Stimulated activated CD4-positive, alpha-beta T cell treated with anti-CD3 and anti-CD28 coated beads, Interleukin-12 subunit alpha, Interleukin-12 subunit beta, amount 100 ng/mL, for 48 hours (primary cell): Measurements from ENCODE around the gene EXOC6.
A peak's percentile ranks its signal among the peaks of the same experiment; 100 is the strongest.

Experiments used
- DNase-seq, 3 donors: peaks; one replicate each; pipeline ENCODE4 v3.0.0-alpha.2; 2020; ENCODE audit warnings: low read depth in 2 of 3, low spot score in 1 of 3

The EXOC6 gene, protein sequence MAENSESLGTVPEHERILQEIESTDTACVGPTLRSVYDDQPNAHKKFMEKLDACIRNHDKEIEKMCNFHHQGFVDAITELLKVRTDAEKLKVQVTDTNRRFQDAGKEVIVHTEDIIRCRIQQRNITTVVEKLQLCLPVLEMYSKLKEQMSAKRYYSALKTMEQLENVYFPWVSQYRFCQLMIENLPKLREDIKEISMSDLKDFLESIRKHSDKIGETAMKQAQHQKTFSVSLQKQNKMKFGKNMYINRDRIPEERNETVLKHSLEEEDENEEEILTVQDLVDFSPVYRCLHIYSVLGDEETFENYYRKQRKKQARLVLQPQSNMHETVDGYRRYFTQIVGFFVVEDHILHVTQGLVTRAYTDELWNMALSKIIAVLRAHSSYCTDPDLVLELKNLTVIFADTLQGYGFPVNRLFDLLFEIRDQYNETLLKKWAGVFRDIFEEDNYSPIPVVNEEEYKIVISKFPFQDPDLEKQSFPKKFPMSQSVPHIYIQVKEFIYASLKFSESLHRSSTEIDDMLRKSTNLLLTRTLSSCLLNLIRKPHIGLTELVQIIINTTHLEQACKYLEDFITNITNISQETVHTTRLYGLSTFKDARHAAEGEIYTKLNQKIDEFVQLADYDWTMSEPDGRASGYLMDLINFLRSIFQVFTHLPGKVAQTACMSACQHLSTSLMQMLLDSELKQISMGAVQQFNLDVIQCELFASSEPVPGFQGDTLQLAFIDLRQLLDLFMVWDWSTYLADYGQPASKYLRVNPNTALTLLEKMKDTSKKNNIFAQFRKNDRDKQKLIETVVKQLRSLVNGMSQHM

DNA sequence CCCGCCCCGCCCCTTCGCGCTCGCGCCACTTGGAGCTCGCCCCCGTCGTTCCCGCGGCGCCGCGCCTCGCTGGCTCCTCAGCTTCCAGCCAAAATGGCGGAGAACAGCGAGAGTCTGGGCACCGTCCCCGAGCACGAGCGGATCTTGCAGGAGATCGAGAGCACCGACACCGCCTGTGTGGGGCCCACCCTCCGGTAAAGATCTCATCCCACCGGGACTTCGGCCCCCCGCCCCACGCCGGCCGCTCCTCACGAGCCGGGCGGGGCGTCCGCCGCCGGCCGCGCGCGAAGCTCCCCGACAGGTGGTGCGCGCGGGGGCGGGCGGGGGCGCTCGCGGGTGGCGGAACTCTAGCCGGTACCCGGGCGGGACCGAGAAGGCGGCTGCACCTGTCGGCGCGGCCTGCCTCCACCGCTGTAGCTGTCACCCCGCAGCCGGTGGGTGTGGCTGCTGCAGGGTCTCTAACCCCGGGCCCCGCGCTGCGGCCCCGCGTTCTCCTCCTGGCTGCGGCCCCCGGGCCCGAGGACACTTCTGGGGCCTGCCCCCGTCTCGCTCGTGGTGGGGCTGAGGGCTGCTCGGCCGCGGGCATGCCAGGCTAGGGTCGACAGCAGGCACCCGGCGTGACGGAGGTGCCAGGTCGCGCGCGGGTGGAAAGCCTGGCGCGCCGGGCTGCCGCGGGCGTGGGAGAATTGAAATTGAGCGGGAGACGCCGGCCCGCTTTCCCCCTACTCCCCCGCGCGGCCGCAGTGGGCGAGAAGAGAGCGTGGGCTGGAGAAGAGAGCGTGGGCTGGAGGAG, at the start of gene EXOC6:
Gene EXOC6 (plus strand): TSS at position 80 of the 793 bp plus-strand sequence. CDS start 14 bp downstream, at position 94.
- DNase-seq, result peak; percentile 62 to 76 (median 75)

DNA sequence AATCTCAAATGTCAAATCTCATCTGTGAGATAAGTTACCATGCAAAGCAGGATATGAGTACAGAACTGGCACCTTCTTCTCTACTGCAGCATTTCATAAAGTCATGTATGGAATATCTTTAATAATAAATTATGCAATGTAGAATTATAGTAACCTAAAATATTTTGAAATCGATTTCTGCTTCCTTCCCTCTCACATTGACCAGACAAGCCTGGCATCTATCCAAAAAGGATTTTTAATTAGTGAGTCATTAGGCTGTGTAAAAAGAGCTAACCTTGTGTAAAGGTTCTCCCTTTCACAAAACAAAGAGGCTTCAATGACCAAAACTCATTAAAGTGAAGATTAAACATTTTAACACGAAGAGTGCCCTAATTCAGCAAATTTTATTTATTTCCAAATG, 48.8 kb upstream of the EXOC6 start:
- no peak for DNase-seq

DNA sequence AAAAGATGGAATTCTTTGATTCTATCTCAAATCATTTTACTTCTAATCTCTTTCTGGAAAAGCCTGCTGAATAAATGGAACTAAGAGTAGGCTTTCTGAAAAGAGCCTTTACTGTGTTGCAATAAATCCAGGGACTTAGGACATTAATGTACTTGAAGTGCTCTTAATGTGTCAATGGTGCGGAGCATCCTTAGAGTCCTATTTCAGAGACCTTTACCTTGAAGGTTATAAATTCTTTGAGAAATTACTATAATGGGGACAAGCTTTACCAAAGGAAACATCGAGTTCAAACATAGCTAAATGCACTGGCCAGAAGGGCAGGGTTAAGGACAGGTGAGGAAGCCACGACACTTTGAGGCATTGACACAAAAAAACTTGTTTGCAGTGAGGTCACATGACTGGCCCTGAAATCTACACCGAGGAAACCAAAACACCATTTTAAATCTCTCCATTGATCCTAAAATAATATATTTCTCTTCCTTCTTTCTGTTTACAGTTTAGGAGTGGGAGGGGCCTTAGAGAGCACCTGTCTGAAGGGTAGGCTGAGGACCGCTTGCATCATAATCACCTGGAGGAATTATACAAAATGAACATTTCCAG, 48.1 kb upstream of the EXOC6 start:
- no peak for DNase-seq

DNA sequence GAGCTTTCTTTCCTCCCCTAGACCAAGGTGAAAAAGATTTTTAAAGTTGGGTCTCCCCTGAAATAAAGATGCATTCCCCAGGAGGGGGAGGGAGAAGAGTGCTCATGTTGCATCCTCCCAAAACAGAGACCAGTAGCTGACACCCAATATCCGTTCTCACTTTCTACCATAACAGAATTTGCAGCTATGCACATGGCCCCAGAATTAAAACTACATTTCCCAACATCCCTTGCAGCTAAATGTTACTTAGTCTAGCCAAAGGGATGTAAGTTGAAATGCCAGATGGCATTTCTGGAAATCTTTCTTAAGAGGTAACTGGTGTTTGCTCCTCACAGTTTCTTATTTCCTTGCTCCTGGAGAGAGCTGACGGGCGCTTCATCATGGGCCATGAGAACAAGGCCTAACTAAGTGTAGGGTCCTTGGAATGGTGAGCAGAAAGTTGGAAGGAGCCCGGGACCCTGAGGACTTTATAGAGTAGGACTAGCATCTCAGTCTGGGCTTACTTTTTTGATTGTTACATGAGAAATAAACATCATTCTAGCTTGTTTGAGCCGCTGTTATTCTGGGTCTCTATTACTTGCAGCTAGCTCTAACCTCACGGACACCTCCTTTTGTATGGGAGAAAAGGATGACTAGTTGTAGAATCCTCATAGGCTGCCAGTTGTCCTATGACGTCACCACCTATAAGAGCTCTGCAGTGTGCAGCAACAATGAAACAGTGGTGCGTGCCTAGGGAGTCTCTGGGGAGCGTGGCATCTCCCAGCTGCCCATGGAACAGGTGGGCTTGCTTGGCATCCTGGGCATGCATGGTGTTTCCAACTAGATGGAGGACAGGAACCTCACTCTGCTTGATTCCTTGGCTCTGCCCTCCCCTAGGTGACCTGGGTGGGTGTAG, 46.1 kb upstream of the EXOC6 start:
- DNase-seq, result no peak

DNA sequence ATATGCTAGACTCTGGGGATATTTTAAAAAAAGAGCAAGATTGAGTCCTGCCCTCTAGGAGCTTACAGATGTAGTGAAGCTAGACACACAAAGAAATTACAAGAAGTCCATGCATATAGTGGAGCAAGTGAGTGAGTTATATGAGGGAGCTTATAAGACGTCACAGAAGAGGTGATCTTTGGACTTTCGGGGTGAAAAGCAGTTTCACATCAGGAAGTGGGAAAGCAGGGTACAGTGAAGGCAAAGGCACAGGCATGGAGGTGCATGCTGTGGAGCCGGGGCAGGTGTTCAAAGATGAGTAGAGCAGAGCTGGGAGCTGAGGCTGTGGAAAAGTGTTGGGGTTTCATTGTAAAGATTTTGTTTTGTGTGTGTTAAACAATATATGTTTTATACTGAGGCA, 38.5 kb upstream of the EXOC6 start:
- DNase-seq, result no peak

DNA sequence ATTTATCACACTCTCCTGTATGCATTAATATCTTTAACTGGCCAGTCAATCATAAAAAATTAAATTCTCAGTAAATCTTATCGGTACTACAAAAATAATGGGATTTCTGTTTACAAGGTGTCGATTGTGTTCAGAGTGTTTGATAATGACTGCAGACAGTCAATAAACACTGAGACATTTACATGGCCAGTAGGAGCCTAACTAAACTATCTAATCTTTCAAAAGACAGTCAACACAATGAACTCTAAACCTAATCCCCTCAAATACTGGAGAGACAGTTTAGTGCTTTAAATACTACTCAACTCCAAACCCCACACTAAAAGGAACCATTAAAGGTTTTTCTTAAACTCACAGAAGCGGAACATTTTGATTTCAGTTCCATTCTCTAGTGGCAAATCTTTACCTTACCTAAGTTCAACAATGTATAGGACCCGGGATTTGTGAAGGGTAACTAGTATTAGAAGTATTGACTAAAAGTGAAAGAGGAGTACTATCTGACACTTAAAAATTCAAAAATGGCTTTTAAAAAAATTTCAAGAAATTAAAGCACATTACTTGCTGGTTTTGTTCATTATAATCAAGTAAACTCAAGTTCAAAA, 37.3 kb upstream of the EXOC6 start:
- DNase-seq, result no peak

DNA sequence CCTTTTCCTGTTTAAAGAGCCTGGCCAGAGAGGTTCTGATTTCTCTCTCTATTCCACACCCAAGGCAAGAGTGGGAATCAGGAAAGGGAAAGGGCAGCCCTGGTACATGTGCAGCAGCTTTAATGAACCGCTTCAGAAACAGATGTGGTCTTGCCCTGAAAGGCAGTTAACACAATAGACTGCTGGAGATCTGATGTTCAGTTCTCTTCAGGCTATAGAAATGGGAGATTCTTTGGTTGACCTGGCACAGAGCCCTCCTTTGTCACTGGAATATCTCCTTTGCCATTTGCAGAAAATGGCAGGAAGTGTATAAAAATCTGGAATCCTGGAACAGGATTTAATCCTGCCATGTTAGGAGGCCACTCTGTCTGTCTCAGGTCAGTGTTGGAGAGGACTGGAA, 36.3 kb upstream of the EXOC6 start:
- no peak for DNase-seq

DNA sequence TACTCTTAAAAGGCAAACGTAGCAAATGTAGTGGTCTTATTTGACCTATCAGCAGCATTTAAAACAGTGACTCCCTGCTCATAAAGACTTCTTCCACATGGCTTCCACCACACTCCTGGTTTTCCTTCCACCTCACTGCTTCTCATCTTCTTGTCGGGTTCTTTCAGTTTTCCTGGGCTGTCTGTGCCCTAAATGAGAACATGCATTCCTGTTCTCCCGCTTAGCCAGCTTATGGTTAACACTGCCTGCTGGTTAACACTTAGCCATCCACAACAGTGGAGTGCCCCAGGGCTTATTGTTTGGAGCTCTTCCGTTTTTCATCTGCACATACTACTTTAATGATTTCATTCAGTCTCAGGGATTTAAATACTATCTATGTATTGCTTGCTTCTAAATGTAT, 34.3 kb upstream of the EXOC6 start:
- DNase-seq, result no peak

DNA sequence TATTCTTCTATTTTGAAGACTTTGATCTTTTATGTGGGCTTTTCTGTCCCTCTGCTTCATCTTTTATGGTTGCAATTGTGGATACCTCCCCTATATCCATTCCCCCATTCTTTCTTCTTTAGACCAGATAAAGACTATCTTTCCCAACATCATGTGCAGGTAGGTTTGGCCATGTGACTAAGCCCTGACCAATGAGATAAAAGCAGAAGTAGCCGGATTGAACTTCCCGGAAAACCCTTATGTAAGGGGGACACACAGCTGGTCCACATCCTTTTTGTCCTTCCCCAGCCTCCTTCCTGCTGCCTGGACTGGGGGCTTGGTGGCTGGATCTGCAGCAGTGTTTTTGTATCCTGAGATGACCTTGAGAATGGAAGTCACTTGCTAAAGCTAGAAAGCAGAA, 33.5 kb upstream of the EXOC6 start:
- DNase-seq, result no peak

DNA sequence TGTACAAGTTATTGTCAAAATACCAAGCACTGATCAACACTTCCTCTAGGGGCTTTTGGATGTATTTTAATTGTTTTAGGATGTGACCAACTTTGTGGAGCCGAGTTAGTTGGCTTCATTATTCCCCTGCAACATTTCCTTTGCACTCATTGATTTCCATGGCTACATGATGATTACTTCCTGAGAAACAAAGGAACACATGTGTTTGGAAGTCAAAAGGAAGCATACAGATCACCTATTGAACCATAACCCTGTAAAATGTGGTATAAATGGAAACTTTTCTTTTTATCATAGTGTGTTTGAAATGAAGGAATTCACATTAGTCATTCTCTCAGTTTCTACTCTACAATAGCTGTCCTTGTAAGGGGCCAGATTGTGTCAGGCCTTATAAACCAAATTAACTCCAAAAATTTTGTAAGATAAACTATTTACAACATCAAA, 32.2 kb upstream of the EXOC6 start:
- DNase-seq, result no peak

DNA sequence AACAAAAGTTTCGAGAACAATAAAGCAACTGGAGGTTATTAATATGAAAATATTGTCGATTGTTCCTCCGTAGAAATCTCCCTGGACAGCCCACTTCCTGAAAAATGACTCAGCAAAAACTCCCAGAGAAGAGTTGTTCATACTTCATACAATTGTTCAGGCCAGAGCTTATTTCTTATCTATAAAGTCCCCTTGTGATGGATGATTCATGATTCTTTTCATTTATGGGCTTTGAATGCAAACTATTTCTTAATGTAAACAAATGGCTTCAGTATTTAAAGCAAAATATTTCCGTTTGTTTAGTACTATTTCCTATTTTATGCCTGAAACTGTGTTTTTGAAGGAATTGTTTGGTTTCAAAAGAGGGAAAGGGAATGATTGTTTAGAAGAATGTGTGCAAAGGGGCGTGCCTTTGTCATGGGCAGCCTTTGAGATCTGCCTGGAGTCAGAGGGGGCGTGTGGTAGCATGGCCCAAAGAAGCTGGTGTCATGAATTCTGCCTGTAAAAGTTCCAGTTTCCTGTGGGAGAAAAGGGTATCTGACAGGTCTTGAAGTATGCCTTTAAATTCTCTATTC, 26.2 kb upstream of the EXOC6 start:
- DNase-seq, result no peak

DNA sequence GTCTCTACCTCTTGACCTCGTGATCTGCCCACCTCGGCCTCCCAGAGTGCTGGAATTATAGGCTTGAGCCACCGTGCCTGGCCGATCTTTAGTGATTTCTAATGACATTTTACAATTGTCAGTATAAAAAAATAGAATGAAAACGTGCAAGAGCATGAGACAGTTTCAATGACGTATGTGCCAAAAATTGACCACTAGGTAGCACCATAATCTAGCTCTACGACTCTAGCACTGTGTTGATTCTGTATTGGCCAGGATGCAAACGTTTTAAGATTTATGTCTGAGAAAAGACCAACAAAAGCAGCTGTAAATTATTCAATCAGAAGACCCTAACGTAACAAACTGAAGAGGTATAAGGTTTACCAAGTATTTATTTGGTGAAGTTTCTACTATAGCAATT, 25.4 kb upstream of the EXOC6 start:
- no peak for DNase-seq

DNA sequence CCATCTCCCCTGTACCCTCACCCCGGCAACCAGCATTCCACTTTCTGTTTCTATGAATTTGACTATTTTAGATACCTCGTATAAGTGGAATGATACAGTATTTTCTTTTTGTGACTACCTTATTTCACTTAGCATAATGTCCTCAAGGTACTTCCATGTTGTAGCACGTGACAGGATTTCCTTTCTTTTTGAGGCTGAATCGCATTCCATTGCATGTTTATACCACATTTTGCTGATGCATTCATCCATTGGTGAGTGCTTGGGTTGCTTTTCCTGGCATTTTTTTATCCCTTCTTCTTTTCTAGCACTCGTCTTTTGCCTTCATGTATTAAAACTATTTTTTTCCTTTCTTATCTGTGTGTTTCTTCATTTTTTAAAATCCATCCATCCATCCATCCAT, 22.3 kb upstream of the EXOC6 start:
- DNase-seq, result no peak

DNA sequence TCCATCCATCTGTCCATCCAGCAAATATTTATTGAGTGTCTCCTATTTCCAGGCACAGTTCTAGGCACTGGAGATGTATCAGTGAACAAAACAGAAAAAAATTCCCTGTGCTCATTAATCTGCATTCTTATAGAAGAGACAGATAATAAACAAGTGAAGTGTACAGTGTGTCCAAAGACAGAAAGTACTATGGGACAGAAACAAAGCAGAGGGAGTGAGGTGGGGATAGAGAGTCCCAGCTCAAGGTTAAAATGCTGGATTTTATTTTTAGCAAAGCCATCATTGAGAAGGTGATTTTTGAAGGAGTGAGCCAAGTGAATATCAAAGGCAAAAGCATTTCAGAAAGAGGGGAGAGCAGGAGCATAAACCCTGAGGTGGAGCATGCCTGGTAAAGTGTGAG, 21.8 kb upstream of the EXOC6 start:
- no peak for DNase-seq

DNA sequence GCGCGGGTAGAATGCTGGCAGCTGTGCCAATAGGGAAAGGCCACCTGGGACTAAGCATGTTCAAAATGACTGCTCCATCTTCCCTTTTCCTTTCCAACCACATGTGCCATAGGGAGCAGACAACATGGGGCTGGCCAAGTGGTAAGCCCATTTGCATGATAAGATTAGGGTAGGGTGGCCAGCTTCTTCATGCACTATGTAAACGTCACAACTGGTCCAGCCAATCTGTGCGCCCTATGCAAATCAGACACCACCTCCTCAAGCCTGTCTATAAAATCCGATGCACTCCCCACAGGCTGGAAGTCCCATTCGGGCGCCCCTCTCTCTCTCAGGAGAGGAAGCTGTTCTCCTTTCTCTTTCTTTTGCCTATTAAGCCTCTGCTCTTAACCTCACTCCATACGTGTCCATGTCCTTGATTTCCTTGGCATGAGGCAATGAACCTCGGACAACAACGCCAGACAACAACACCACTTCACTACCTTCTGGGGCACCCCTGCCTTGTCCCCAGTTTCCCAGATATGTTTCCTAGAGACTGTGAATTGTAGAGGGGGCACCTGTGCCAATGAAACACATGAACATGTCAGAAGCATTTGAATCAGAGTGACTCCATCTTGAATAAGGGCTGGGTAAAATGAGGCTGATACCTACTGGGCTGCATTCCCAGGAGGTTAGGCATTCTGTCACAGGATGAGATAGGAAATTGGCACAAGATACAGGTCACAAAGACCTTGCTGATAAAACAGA, 19.1 kb upstream of the EXOC6 start:
- DNase-seq, result no peak

DNA sequence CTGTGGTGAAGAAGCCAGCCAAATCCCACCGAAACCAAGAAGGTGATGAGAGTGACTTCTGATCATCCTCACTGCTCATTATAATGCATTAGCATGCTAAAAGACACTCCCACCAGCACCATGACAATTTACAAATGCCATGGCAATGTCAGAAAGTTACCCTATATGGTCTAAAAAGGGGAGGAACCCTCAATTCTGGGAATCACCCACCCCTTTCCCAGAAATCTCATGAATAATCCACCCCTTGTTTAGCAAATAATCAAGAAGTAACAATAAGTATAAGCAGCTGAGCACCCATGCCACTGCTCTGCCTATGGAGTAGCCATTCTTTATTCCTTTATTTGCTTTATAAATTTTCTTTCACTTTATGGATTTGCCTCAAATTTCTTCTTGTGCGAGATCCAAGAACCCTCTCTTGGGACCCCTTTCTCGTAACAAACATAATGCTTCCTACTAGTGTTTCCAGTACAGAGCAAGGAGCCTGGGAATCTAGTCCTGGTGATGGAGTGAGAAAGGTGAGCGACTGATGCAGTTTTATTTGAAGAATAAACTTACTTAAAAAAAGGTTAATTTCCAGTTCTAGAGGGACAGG, 18.4 kb upstream of the EXOC6 start:
- no peak for DNase-seq

DNA sequence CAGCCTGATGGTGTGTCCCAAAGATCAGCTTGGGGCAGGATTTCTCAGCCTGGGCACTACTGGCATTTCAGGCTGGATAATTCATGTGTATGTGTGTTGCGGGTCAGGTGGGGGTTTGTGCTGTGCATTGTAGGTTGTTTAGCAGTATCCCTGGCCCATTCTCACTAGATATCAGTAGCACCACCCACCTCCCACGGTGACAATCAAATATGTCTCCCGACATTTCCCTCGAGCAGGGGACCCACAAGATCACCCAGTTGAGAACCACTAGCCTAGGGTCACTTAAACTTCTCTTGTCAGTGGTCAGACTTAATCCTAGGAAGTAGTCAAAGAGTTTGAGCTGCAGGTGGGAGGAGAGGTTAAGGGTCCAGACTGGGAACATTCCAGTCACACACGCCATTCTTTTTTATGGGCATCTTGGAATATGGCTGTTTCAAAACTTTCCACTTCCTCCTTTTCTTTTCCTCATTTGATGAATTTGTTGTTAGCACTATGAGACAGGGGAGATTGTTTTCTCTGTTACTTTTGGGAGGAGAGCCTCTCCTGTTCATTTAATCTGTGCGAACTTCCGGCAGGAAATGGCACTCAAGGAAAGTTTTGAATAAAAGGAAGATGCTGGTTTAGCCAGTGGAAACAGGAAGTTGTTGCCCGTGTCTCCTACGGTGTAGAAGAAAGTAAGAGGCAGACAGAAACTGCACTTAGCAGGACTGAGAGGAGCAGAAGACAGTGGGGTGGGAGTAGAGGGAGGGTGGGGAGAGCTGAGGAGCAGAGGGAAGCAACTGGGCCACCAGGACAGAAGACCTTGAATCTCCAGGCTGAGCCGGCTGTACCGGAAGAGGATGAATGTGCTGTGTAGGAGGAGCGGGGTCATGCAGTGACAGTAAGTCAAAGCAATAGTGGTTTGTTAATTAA, 17.6 kb upstream of the EXOC6 start:
- DNase-seq, result peak; percentile 8 to 21 (median 12)
